HG03378 (cell line): Measurements from ENCODE around the gene XPNPEP2.

Source experiments
- ATAC-seq: cut with Tn5 transposase; IDR thresholded peaks from one replicate; pipeline ENCODE4 v1.9.1; 2021; ENCODE audit warnings: mild to moderate bottlenecking, moderate library complexity; ENCODE audit not compliant: unreplicated experiment

The XPNPEP2 gene

DNA sequence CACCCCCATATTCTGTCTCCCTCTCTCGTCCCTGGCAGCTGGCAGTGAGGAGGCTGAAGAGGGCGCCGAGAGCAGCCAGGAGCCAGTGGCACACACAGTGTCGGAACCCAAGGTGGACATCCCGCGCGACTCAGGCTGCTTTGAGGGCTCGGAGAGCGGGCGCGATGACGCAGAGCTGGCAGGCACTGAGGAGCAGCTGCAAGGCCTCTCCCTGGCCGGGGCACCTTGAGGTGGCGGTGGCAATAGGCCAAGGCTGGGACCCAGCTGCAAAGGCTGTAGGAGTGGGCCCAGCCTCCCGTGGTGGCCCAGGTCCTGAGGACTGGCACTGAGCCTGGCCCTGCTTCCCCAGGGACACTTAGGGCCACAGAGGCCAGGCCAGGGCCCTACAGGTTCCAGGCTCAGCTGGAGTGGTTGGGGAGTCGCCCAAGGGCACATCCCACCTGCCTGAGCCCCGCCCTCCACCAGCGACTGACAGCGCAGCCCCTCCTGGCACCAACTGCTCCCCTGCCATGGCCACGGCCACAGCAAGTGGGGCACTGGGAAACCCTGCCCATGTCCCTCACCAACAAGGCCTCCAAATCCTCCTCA is 54.9 kb downstream of the XPNPEP2 start:
- ATAC-seq: no peak

DNA sequence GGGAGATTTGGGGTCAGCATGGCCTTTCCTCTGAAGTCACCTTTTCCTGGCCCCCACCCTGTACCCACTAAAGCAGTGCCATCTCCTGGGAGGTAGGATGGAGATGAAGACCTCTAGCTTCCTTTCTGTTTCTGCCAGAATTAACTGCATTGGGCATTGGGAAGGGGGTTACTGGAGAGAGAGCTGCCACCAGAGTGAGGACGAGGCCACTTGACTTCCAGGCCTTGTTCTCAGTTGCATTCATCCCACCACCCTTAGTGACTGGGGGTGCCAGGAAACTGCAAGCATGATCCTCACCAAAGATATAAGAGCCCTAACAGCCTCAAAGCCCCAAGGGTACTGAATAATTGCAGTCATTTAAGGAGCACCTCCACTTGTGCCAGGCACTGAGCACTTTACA is 56.8 kb downstream of the XPNPEP2 start:
- ATAC-seq: no peak

DNA sequence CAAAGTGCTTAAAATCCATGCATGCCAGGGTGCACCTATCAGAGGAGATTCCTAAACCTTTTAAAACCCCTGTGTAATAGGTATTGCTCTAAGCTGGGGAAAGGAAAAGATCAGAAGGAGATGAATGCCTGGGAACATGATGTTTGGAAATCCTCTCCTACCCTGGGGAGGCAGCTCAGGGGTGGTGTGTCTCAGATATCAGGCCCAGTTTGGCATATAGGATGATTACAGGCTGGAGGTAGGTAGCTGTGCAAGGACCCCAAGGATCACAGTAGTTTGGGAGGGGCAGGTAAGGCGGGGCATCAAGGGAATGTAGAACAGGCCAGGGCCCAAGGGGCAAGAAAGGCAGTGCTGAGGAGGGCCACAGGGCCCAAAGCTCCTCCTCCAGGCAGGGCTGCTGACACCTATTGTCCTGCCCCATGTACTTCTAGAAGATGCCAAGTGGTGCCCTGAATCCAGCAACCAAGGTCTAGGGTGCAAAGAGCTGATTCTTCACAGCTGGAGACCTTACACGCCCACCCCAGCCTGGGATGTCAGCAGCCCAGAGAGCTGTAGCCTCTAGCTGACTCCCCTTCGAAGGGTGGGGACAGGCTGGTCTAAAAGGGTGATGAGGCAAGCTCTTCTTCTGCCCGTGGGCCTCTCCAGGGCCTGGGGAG is 58.6 kb downstream of the XPNPEP2 start:
- ATAC-seq: no peak

DNA sequence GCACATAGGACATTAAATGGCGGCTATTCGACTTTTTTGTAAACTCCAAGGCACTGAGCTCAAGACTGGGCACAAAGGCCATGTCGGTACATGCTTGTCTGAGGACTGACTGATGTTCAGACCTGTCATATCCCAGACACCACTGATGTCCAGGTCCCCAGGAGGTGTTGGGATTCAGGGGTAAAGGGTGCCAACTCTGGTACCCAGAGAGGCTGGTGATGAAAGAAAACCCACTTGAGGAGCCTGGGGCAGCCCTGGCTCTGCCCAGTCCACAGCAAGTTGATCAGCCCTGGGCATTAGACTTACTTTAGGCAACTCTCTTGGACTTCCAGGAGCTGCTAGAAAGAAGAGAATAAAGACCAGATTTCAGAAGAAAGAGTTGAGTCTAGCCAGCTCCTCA is 59.7 kb downstream of the XPNPEP2 start:
- no peak for ATAC-seq

DNA sequence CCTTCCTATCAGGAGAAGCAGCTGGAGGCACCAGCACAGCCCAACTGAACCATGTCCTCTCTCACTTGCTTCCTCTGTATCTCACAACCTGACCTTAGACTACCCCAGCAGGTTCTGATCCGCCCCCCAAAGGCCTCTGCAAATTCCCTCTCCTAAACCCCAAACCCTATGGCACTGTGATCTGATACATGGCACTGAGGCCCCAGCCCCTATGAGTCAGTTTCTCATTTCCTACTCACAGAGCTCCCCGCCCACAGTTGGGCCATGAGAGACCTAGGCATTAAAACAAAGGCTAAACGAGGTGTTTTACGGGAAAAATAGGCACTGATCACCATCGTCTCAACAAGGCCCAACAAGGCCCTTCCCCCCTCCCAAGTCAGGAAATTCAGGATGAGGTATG is 60.1 kb downstream of the XPNPEP2 start:
- ATAC-seq: no peak

DNA sequence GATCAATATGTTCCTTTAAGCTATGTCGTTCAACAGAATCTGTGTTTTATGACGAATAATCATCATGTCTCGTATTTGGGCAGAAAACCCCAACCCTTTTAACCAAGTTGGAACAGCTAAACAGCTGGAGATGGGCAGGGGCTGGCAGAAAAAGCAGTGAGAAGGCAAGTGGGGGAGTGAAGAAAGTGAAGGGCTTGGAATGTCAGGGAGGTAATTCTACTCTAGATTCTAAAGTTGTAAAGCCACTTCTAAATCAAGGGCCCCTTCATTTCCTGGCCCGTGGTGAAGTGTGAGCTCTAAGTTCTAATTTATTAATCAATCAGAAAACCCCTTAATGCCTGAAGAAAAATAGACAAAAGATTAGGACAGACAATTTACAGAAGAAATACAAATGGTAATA is 61.4 kb downstream of the XPNPEP2 start:
- no peak for ATAC-seq

DNA sequence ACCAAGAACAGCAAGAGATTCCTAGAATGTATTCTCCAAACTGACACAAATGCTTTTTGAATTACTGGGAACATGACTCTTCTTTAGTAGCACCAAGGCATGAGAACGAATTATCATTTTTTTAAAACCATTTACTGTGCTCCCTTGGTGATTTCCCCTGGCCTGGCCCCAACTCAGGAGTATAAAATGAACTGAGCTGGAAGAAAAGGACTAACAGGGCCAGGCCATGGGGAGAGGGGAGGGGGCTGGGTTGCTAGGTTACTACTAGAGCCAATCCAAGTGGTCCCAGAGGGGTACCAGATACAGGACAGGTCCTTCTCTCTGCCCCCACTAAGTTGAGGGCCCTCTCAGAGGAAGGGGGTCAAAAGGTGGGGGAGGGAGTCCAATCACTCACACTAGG is 64.1 kb downstream of the XPNPEP2 start:
- ATAC-seq: no peak

DNA sequence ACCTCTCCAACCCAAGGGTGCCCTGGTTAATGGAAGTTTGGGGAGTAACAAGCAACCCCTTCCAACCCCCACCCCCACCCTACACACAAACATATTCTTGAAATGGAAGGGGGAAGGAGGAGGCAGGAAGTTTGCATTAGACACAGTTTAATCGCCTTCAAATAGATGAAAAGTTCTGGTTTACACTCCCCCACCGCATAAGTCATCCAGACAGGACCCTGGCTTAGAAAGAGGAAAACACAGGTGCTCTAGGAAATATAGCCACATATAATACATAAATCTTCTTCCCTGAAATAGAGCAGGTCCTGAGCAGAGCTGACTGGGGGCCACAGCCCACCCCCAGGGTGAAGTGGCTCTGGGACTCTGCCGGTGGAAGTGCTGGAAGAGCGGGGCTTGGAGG is 66.0 kb downstream of the XPNPEP2 start:
- ATAC-seq: no peak

DNA sequence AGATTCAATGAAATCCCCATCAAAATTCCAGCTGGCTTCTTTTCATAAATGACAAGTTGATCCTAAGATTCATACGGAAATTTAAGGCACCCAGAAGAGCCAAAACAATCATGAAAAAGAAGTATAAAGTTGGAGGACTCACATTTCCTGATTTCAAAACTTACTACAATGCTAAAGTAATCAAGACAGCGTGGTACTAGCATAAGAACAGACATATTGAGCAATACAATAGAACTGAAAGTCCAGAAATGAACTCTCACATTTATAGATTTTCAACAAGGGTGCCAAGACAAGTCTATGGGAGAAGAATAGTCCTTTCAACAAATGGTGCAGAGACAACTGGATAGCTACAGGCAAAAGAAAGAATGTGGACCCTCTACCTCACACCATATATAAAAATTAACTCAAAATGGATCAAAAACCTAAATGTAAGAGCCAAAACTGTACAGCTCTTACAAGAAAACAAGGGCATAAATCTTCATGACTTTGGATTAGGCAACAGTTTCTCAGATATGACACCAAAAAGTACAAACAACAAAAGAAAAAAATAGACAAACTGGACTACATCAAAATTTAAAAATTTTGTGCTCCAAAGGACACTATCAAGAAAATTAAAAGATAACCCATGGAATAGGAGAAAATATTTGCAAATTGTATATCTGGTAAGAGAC is 69.5 kb downstream of the XPNPEP2 start:
- ATAC-seq: no peak

DNA sequence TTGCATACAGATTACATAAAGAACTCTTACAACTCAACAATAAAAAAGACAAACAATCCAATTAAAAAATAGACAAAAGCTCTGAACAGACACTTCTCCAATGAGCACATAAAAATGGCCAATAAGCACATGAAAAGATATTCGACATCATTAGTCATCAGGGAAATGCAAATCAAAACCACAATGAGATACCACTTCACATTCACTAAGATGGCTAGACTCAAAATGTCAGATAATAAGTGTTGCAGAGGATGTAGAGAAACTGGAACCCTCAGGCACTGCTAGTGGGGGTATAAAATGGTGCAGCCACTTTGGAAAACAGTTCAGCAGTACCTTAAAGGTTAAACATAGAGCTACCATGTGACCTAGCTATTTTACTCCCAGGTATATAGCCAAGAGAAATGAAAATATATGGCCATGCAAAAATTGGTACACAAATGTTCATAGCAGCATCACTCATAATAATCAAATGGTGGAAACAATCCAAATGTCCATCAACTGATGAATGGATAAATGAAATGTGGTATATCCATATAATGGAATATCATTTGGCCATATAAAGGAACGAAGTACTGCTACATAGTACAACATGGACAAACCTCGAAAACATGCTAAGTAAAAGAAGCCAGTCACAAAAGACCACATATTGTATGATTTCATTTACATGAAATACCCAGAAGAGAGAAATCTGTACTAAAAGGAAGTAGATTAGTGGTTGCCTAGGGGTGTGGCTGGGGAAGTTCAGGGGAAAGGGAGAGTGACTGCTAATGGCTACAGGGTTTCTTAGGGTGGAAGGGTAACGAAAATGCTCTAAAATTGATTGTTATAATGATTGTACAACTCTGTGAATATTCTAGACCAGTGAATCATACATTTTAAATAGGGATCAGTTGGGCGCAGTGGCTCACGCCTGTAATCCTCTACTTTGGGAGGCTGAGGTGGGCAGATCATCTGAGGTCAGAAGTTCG is 70.3 kb downstream of the XPNPEP2 start:
- ATAC-seq: no peak

DNA sequence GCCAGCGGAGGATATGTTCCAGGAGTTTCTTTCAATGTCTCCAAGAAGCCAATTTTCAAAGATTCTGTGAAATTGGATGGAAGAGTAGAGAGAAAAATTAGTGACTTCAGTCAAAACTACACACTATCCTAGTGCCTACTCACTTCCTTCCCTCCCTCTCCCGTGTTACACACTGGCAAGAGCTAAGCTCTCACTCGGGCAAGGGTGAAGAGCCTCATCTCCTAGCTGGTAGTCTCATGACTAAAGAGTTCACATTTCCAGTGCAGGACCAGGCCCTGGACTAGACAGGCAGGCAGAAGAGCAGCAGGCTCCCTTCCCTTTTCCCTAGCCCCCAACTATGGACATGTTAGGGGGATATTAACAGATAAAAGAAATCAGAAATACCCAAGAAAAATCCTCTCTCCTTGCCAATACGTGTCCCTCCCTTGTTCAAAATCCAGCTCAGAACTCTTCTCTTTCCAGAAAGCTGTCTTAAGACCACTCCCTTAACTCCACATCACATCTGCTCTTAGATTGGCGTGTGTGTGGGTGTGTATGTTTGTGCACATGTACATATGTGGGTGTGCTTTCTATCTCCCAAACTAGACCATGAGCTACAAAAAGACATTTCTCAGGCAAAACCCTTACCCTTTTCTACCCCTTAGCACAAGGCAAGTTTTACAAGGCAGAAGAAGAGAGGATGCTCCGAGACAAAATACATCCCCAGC is 75.0 kb downstream of the XPNPEP2 start:
- ATAC-seq: no peak

DNA sequence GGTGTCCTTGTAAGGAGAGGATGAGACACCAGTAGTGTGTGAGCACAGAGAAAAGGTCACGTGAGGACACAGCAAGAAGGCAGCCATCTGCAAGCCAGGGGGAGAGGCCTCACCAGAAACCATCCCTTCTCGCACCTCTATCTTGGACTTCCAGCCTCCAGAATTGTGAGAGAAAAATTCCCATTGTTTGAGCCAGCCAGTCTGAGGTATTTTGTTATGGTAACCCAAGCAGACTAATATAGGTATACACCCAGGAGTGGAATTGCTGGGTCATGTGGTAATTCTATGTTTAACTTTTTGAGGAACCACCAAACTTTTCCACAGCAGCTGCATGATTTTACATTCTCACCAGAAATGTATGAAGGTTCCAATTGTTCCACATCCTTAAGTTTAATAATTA is 79.3 kb downstream of the XPNPEP2 start:
- ATAC-seq: no peak
